PFSK-1 (cell line): Measurements from ENCODE around the gene SOSTDC1.

Experiments used
- POLR2AphosphoS5 ChIP-seq: IDR thresholded peaks from 2 replicates; pipeline ENCODE4 v1.6.1; 2012; ENCODE audit warnings: low read depth, mild to moderate bottlenecking, control low read depth, low read length, moderate library complexity
- REST ChIP-seq, 2 experiments: IDR thresholded peaks; 2 replicates each; pipeline versions ENCODE4 v1.6.1 to v1.8.0; 2011 to 2012; ENCODE audit warnings: low read depth in 2 of 2, low read length in 2 of 2, control low read depth in 1 of 2, inconsistent platforms in 1 of 2, mild to moderate bottlenecking in 1 of 2, moderate library complexity in 1 of 2; ENCODE audit not compliant: insufficient read depth in 1 of 2
- TAF1 ChIP-seq: IDR thresholded peaks from 2 replicates; pipeline ENCODE4 v1.6.1; 2012; ENCODE audit warnings: low read length, control low read depth, borderline replicate concordance; ENCODE audit not compliant: insufficient read depth

DNA sequence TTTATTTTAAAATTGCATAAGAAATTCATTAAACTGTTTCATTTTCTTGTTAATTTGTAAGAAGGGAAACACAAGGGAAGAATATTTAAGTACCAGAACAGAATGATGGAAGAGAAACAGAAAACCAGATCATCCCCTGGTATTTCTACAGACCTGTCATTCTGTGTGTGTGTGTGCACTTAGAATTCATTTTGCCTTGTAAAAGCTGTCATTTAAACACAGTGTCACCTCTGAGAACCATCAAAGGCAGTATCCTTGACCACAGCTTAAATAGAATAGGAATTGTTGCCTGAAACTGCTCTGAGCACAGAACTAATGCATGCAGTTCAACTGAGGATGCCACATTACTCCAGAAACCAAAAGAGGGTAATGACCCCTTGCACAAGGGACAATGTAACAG, 37.4 kb downstream of the SOSTDC1 start:
- TF ChIP-seq REST (IDR thresholded peaks at IDR 0.05; ENCODE audit: insufficient read depth in 1 of 2, low read depth in 2 of 2, low read length in 2 of 2) (no peak), TAF1 (no peak), POLR2AphosphoS5 (no peak)
